ENCODE measurements around the gene SEMA3F. TPM values are rescaled to one million over a fixed set of nuclear protein-coding genes. Genes with fewer than 3 reads are reported as not detected.

Gene SEMA3F
- total RNA-seq, result 23.8 and 42.1 TPM in 2 replicates

DNA sequence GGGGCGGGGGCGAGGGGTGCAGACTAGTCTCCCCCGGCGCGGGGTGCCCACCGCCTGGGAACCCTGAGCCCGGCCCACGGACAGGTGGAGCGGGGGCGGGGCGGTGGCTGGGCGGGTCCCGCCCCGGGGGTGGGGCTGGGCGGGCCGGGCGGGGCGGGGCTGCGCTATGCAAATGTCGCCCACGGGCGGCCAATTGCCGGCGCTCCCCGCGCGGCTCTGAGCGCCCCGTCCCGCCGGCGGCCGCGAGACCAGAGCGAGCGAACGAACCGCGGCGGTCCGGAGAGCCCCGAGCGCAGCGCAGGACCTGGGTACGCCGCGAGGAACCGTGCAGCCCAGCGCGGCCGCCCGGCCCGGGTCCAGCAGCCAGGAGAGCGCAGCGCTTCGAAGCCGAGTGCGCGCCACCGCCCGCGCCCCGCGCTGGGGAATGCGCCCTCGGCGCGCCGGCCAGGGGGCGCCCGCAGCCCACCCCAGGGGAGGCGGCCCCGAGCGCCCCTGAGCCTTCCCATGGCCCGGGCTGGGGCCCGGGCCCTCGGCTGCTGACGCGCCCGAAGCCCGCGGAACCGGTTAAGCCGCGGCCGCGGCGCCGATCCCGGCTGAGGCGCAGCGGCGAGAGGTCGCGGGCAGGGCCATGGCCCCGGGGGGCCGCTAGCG is at the start of gene SEMA3F:
TSS of gene SEMA3F (plus strand) at position 485 of the 651 bp plus-strand sequence. CDS start 4,299 bp downstream, outside the sequence.

GRCh38 chr3:50190936-50191660 is 36.0 kb downstream of the SEMA3F start, which contains the start of gene GNAT1:
Gene GNAT1 (plus strand): TSS chr3:50191610. CDS start chr3:50191726, 116 bp downstream.

GRCh38 chr3:50204804-50205412 is 49.8 kb downstream of the SEMA3F start, which contains the start of gene SLC38A3:
Gene SLC38A3 (plus strand): TSS chr3:50205271. CDS start chr3:50214200, 8,929 bp downstream.

GRCh38 chr3:50235716-50236483 is 80.8 kb downstream of the SEMA3F start, which contains the start of gene GNAI2:
Gene GNAI2 (plus strand): TSS chr3:50236204. CDS start chr3:50236336, 132 bp downstream.

Other genes with a start within 250 kb of the SEMA3F start
- 11.5 and 17.9 TPM in 2 replicates for gene MON1A, start 225.5 kb upstream of the SEMA3F start, total RNA-seq
- 16.8 and 25.0 TPM in 2 replicates for gene RBM6, start 215.2 kb upstream of the SEMA3F start, total RNA-seq
- gene RBM5, start 66.4 kb upstream of the SEMA3F start, total RNA-seq, result 48.1 and 64.3 TPM in 2 replicates
- gene GNAT1, start 36.3 kb downstream of the SEMA3F start, total RNA-seq, result not detected in 2 replicates
- 0.51 TPM in 1 of 2 replicates, not detected in the other for gene SLC38A3, start 49.9 kb downstream of the SEMA3F start, total RNA-seq
- 258 and 294 TPM in 2 replicates for gene GNAI2, start 80.9 kb downstream of the SEMA3F start, total RNA-seq
- 7.8 and 49.4 TPM in 2 replicates for gene SEMA3B, start 113.8 kb downstream of the SEMA3F start, total RNA-seq
- not detected in 2 replicates for gene LSMEM2, start 123.8 kb downstream of the SEMA3F start, total RNA-seq
- gene IFRD2, start 137.1 kb downstream of the SEMA3F start, total RNA-seq, result 55.1 and 154 TPM in 2 replicates
- gene HYAL3, start 144.1 kb downstream of the SEMA3F start, total RNA-seq, result 4.4 and 9.3 TPM in 2 replicates
- 12.7 and 17.0 TPM in 2 replicates for gene NAA80, start 144.1 kb downstream of the SEMA3F start, total RNA-seq
- 1.1 and 1.5 TPM in 2 replicates for gene HYAL1, start 148.2 kb downstream of the SEMA3F start, total RNA-seq
- 155 and 163 TPM in 2 replicates for gene HYAL2, start 167.4 kb downstream of the SEMA3F start, total RNA-seq
- 31.3 and 33.0 TPM in 2 replicates for gene TUSC2, start 172.9 kb downstream of the SEMA3F start, total RNA-seq
- gene RASSF1, start 185.5 kb downstream of the SEMA3F start, total RNA-seq, result 15.8 and 23.1 TPM in 2 replicates
- gene ZMYND10, start 190.4 kb downstream of the SEMA3F start, total RNA-seq, result 2.1 and 3.9 TPM in 2 replicates
- 21.0 and 25.4 TPM in 2 replicates for gene NPRL2, start 195.5 kb downstream of the SEMA3F start, total RNA-seq
- 30.5 and 38.3 TPM in 2 replicates for gene CYB561D2, start 195.5 kb downstream of the SEMA3F start, total RNA-seq
- 61.4 and 80.4 TPM in 2 replicates for gene TMEM115, start 204.2 kb downstream of the SEMA3F start, total RNA-seq

All from mesangial cell (primary cell).